GM23338 (cell line): ENCODE results near the gene OPALIN. TPM values are rescaled to one million over a fixed set of nuclear protein-coding genes. Genes with fewer than 3 reads are reported as not detected.

ENCODE experiments used
- ATAC-seq: fragments of 200-7000 bp; cut with Tn5 transposase; 3 replicates; pipeline ENCODE4 v1.9.1; 2020
- DNase-seq: peaks from one replicate; pipeline ENCODE4 v3.0.0-alpha.2; 2015; ENCODE audit warnings: low spot score
- H2AFZ ChIP-seq: fragments of 200-600 bp; sonication (generic); 2 replicates; pipeline ENCODE4 v1.8.0; 2016; ENCODE audit warnings: antibody characterized with exemption, mild to moderate bottlenecking, moderate library complexity
- H3F3A ChIP-seq: fragments of 200-600 bp; sonication (generic); replicated peaks from 2 replicates; pipeline ENCODE4 v1.8.0; 2017; ENCODE audit warnings: antibody characterized with exemption, mixed run types, low read depth
- H3K27ac ChIP-seq: fragments of 200-600 bp; sonication (generic); 2 replicates; pipeline ENCODE4 v1.6.1; 2016; ENCODE audit warnings: low read depth
- H3K27me3 ChIP-seq: fragments of 200-600 bp; sonication (generic); 2 replicates; pipeline ENCODE4 v1.8.0; 2016; ENCODE audit warnings: mild to moderate bottlenecking, mixed run types, moderate library complexity; ENCODE audit not compliant: insufficient read depth
- H3K36me3 ChIP-seq: fragments of 200-600 bp; sonication (generic); 2 replicates; pipeline ENCODE4 v1.8.0; 2016; ENCODE audit warnings: mild to moderate bottlenecking; ENCODE audit not compliant: insufficient read depth
- H3K4me1 ChIP-seq: fragments of 200-600 bp; sonication (generic); 2 replicates; pipeline ENCODE4 v1.8.0; 2016; ENCODE audit warnings: mild to moderate bottlenecking, moderate library complexity; ENCODE audit not compliant: insufficient read depth
- H3K4me2 ChIP-seq: fragments of 200-600 bp; sonication (generic); 2 replicates; pipeline ENCODE4 v1.7.1; 2017; ENCODE audit warnings: mixed run types
- H3K4me3 ChIP-seq: fragments of 200-600 bp; sonication (generic); 2 replicates; pipeline ENCODE4 v1.6.1; 2016; ENCODE audit warnings: mixed run types
- H3K79me2 ChIP-seq: fragments of 200-600 bp; sonication (generic); replicated peaks from 2 replicates; pipeline ENCODE4 v1.8.0; 2017; ENCODE audit warnings: mild to moderate bottlenecking; ENCODE audit not compliant: insufficient read depth
- H3K9me2 ChIP-seq: fragments of 200-600 bp; sonication (generic); 2 replicates; pipeline ENCODE4 v1.8.0; 2017; ENCODE audit not compliant: insufficient read depth
- H4K20me1 ChIP-seq: fragments of 200-600 bp; sonication (generic); replicated peaks from 2 replicates; pipeline ENCODE4 v1.8.0; 2017; ENCODE audit warnings: mild to moderate bottlenecking; ENCODE audit not compliant: insufficient read depth
- H3K27ac Mint-ChIP-seq: 2 replicates; pipeline ENCODE4 v1.8.0; 2020; ENCODE audit warnings: inconsistent platforms, mild to moderate bottlenecking, moderate library complexity, mixed read lengths
- H3K27me3 Mint-ChIP-seq: 3 replicates; pipeline ENCODE4 v1.8.0; 2022; ENCODE audit warnings: low read depth, mild to moderate bottlenecking, moderate library complexity, mixed read lengths, inconsistent platforms; ENCODE audit not compliant: insufficient read depth, poor library complexity
- H3K36me3 Mint-ChIP-seq: 3 replicates; pipeline ENCODE4 v1.8.0; 2021; ENCODE audit warnings: low read depth, mild to moderate bottlenecking, inconsistent platforms, moderate library complexity, mixed read lengths
- H3K4me1 Mint-ChIP-seq: 3 replicates; pipeline ENCODE4 v1.8.0; 2020; ENCODE audit warnings: mild to moderate bottlenecking, inconsistent platforms, mixed read lengths
- H3K4me3 Mint-ChIP-seq: 3 replicates; pipeline ENCODE4 v1.8.0; 2021; ENCODE audit warnings: moderate library complexity, mild to moderate bottlenecking, inconsistent platforms, mixed read lengths
- H3K9me3 Mint-ChIP-seq: 3 replicates; pipeline ENCODE4 v1.8.0; 2020; ENCODE audit warnings: moderate library complexity, mild to moderate bottlenecking, inconsistent platforms, mixed read lengths
- CTCF ChIP-seq, 2 experiments: fragments of 200-600 bp in 1 of 2; sonication (generic) in 1 of 2; conservative IDR thresholded peaks; 2 replicates each; pipeline versions ENCODE4 v1.5.1 to v1.6.1; 2016 to 2017; ENCODE audit warnings: antibody characterized with exemption in 2 of 2, low read depth in 2 of 2, mild to moderate bottlenecking in 2 of 2, moderate library complexity in 1 of 2
- ETS1 ChIP-seq: IDR thresholded peaks from 2 replicates; pipeline ENCODE4 v1.6.1; 2016; ENCODE audit warnings: antibody characterized with exemption
- JUNB ChIP-seq: IDR thresholded peaks from one replicate; pipeline ENCODE4 v1.6.1; 2016; ENCODE audit warnings: antibody characterized with exemption; ENCODE audit not compliant: unreplicated experiment
- NANOG ChIP-seq: IDR thresholded peaks from 2 replicates; pipeline ENCODE4 v1.6.1; 2016; ENCODE audit warnings: antibody characterized with exemption, borderline replicate concordance
- POLR2AphosphoS5 ChIP-seq: IDR thresholded peaks from 2 replicates; pipeline ENCODE4 v1.6.1; 2016; ENCODE audit warnings: antibody characterized with exemption, low read depth
- REST ChIP-seq: IDR thresholded peaks from one replicate; pipeline ENCODE4 v1.6.1; 2018; ENCODE audit warnings: antibody characterized with exemption; ENCODE audit not compliant: unreplicated experiment
- STAT1 ChIP-seq: IDR thresholded peaks from one replicate; pipeline ENCODE4 v1.6.1; 2016; ENCODE audit warnings: antibody characterized with exemption; ENCODE audit not compliant: unreplicated experiment
- ZNF114 ChIP-seq: fragments of 250-450 bp; sonication (Bioruptor Pico); IDR thresholded peaks from 2 replicates; pipeline ENCODE4 v1.5.0; 2020; ENCODE audit warnings: mild to moderate bottlenecking, moderate library complexity
- ZNF331 ChIP-seq: fragments of 250-450 bp; sonication (Bioruptor Pico); IDR thresholded peaks from 2 replicates; pipeline ENCODE4 v1.5.0; 2020; ENCODE audit warnings: low read depth, mild to moderate bottlenecking, moderate library complexity
- ZNF462 ChIP-seq: fragments of 250-450 bp; sonication (Bioruptor Pico); IDR thresholded peaks from 2 replicates; pipeline ENCODE4 v1.5.0; 2020; ENCODE audit warnings: mild to moderate bottlenecking, moderate library complexity
- polyA plus RNA-seq: library from polyadenylated mRNA; unstranded; fragments of >200 nt; fragmentation: Nextera tagmentation; extraction: Ambion mirVana; gene quantifications from 2 replicates; pipeline ENCODE4 v1.2.1, GENCODE V29; 2016
- total RNA-seq: library from RNA; depleted of rRNA; stranded (reverse); fragments of >200 nt; shearing (Covaris generic); gene quantifications from 2 replicates; pipeline ENCODE4 v1.2.3, GENCODE V29; 2014

The OPALIN gene
- total and polyA plus RNA-seq, 2 experiments from 2014 or later: not detected

GRCh38 chr10:96389785-96390184 is 31.0 kb upstream of the OPALIN start (continued):
- TF ChIP-seq ZNF462 (no peak), POLR2AphosphoS5 (no peak), STAT1 (no peak), NANOG (no peak), CTCF (conservative IDR thresholded peaks at IDR 0.05; ENCODE audit: low read depth in 2 of 2) (no peak)

GRCh38 chr10:96387601-96388000 is 28.8 kb upstream of the OPALIN start:
- H3K4me3 ChIP-seq: no peak overlapping the region
- Mint-ChIP-seq H3K36me3 (no peaks in the 10 kb centered on the region), H3K9me3 (no peaks in the 10 kb centered on the region), H3K4me1 (peaks cover 5% of the 10 kb centered on the region; the same call in 1 of the 3 replicates), H3K4me3 (no peak overlapping the region), H3K27me3 (peaks cover 3% of the 10 kb centered on the region), H3K27ac (no peak overlapping the region)
- no peak overlapping the region for H3K27ac ChIP-seq
- H3K4me1 ChIP-seq: no peaks in the 10 kb centered on the region
- no peak overlapping the region for H3K4me2 ChIP-seq
- no peak overlapping the region for H2AFZ ChIP-seq
- ATAC-seq: no peak
- DNase-seq: no peak
- H3K36me3 ChIP-seq: no peaks in the 10 kb centered on the region
- H3F3A ChIP-seq: no peaks in the 10 kb centered on the region
- H4K20me1 ChIP-seq: no peaks in the 10 kb centered on the region
- no peaks in the 10 kb centered on the region for H3K9me2 ChIP-seq
- H3K79me2 ChIP-seq: no peaks in the 10 kb centered on the region
- H3K27me3 ChIP-seq: no peaks in the 10 kb centered on the region
- TF ChIP-seq JUNB: no peak
- no peak for TF ChIP-seq ZNF331 (CRISPR knock-in tag)
- no peak for TF ChIP-seq ZNF114 (CRISPR knock-in tag)
- TF ChIP-seq REST: no peak
- TF ChIP-seq NANOG: no peak
- no peak for TF ChIP-seq STAT1
- no peak for TF ChIP-seq POLR2AphosphoS5
- no peak for TF ChIP-seq ETS1
- no peak for TF ChIP-seq CTCF (conservative IDR thresholded peaks at IDR 0.05; ENCODE audit: low read depth in 2 of 2)
